ENCODE data around the gene PIK3C3.

DNA sequence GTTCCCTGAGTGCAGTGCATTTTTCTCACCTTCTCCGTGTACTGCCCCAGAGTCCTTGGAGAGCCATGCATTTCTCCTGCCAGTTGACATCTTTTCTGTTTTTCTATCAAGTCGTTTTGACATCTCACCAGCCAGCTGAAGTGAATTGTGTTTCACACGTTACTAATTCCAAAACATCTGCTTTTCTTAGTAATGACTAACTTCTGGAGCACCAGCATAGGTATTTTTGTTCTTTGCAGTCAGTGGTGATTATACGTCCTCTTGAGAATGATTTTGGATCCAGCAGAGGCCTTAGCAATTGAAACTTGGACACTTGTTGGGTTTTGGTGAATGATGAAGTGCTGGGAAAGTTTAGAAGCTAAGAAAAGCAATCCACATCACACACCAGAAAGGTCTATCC is 112.5 kb downstream of the PIK3C3 start:
- TF ChIP-seq, protein P1, sequence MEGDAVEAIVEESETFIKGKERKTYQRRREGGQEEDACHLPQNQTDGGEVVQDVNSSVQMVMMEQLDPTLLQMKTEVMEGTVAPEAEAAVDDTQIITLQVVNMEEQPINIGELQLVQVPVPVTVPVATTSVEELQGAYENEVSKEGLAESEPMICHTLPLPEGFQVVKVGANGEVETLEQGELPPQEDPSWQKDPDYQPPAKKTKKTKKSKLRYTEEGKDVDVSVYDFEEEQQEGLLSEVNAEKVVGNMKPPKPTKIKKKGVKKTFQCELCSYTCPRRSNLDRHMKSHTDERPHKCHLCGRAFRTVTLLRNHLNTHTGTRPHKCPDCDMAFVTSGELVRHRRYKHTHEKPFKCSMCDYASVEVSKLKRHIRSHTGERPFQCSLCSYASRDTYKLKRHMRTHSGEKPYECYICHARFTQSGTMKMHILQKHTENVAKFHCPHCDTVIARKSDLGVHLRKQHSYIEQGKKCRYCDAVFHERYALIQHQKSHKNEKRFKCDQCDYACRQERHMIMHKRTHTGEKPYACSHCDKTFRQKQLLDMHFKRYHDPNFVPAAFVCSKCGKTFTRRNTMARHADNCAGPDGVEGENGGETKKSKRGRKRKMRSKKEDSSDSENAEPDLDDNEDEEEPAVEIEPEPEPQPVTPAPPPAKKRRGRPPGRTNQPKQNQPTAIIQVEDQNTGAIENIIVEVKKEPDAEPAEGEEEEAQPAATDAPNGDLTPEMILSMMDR (IDR thresholded peaks at IDR 0.05; ENCODE audit: insufficient read depth, low read length, poor library complexity, severe bottlenecking) = no peak
- TF ChIP-seq EZH2phosphoT487 (conservative IDR thresholded peaks at IDR 0.05; ENCODE audit: low read length) = no peak
